GM19455 (cell line): Measurements from ENCODE around the gene C22orf39.

ENCODE experiments used
- ATAC-seq: cut with Tn5 transposase; IDR thresholded peaks from one replicate; pipeline ENCODE4 v1.9.1; 2021; ENCODE audit not compliant: unreplicated experiment

C22orf39 gene, protein sequence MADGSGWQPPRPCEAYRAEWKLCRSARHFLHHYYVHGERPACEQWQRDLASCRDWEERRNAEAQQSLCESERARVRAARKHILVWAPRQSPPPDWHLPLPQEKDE

DNA sequence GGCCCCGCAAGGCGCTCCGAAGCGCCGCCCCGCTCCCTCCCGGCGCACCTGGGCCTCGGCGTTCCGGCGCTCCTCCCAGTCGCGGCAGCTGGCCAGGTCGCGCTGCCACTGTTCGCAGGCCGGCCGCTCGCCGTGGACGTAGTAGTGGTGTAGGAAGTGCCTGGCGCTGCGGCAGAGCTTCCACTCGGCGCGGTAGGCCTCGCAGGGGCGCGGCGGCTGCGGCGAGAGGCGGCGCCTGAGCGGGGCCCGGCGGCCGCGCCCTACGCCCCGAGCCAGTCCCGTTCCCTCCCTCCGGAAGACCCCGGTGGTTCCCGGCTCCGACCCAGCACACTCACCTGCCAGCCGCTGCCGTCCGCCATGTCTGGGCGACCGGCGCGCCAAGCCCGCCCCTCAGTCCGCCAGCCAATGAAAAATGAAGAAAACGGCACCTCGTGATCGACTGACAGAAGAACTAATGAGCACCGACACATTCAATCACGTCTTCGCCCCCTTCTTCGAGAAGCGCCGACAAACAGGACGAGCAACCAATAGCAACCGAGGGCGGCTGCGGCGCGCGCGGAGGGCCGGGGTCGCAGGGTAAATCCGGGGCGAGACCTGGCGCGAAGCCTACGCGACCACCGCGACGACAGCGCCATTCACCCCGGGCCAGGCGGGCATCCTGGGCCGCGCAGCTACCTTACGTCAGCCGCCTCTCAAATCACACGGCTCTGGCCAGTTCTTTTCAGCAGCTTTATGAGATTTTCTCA, at the start of gene C22orf39:
TSS of gene C22orf39 (minus strand) at position 382 of the 746 bp plus-strand sequence. CDS start at position 359, 23 bp downstream.
- ATAC-seq, result peak; percentile 73

DNA sequence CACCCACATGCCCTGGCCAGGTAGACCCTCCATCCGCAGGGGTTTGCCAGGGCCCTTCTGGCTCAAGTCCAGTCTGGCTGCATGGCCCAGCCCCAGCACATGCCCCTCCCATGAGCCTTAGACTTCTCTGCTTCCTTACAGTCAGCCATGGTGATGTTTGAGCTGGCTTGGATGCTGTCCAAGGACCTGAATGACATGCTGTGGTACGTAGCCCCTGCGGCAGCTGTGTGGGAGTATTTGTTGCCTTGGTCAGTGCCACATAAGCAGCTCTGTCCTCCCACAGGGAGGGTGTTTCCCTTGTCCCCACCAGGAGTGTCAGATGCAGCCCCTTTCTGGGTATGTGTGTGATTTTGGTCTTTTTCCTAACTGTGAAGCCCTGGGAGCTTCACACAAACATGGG, 49.7 kb upstream of the C22orf39 start:
- ATAC-seq, result no peak

DNA sequence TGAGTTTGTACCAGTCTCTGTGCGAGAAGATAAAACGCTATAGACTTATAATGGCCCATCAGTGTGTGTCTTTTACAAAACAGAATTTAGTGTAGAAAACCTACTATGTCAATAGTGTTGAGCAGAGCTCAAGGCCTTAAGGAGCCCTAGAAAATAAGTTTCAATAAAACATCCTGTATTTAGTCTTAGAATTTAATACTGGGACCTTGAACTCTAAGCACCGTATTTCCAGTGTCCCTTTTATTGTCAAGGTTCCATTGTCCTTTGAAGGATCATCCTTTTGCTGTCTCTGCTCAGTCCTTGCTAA, 48.8 kb upstream of the C22orf39 start:
- no peak for ATAC-seq

DNA sequence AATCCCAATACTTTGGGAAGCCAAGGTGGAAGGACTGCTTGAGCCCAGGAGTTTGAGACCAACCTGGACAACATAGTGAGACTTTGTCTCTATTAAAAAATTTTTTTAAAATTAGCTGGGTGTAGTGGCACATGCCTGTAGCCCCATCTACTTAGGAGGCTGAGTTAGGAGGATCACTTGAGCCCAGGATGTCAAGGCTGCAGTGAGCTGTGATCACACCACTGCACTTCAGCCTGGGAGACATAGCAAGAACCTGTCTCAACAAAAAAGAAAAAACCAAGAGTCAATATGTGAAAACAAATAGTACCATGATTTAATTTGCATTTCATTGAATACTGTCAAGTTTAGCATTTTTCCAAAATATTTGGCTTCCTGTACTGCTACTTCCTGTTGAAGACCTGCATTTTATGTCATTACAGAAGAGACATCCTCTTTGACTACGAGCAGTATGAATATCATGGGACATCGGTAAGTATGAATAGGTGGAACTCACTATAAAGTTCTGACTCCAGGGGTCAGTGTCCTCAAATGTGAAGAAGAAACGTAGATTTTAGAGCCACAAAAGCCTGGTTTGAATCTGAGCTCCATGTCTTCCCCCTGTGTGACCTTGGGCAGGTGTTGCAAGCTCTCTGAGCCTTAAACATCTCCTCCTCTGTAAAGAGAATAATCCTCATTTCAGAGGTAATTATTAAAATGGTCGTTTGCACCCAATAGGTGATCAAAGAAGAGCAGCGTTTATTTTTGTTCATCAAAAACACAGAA, 48.2 kb upstream of the C22orf39 start:
- no peak for ATAC-seq

DNA sequence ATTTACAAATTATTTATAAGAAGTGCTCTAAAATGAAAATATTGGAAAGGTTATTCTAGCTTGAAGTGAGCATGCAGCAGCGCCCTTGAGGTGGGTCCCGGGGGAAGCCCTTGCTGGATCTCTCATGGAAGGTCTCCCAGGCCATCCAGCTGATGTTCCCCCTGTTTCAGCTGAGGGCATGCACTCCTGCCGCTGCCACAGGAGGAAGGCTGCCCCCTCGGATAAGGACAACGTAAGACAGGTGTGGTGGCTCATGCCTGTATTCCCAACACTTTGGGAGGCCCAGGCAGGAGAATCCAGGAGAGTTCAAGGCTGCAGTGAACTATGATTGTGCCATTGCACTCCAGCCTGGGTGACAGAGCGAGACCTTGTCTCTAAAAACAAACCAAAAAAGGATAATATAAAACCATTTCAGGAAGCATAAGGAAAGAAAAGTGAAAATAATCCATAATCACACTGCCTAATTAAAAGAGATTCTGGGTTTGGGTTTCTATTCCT, 47.2 kb upstream of the C22orf39 start:
- ATAC-seq, result no peak

DNA sequence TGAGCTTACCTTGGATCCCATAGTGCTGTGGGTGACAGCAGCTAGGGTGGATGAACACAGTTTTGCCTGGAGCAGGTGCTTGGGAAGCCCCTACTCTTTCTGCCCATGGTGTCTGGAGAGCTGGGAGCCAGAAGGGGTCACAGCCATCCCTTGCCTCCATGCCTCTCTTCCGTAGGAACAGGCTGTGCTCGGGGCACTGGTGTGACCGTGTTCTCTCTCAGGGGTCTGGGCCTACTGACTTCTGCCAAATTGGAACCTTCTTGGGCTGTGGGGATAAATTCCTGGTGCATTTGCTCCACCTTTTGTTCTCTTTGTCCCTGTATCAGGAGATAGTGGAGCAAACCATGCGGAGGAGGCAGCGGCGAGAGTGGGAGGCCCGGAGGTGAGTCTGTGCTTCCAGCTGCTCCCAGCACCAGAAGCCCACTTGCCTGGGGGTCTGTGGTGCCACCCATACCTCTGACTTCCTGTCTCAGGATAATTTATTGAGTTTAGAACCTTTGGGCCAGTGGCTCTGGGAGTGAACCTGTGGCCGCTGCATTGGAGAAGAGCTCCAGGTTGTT, 46.6 kb upstream of the C22orf39 start:
- ATAC-seq, result no peak

DNA sequence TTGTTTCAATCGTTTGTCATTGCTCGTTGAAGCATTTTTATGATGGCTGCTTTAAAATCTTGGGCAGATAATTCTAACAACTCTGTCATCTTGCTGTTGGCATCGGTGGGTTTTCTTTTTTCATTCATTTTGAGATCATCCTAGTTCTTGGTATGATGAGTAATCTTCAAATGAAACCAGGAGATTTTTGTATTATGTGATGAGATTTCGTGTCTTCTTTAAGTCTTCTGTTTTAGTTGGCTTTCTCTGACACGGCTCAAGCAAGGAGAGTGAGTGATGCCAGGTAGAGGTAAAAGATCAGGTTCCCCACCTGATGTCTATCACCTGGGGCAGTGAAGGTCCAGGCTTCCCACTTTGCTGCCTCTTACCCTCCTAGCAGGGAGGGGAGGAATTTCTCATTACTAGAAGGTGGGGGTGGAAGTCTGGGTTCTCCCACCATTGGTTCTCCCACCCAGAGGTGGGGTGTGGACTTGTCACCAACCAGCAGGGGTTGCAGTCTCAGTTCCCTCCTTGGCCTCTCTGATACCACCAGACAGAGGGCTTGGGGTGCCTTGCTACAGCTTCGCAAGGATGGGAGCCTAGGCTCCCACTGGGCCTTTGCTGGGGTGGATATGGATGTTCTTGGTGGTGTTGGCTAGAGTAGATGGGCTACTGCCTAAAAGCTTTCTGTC, 45.1 kb upstream of the C22orf39 start:
- no peak for ATAC-seq

DNA sequence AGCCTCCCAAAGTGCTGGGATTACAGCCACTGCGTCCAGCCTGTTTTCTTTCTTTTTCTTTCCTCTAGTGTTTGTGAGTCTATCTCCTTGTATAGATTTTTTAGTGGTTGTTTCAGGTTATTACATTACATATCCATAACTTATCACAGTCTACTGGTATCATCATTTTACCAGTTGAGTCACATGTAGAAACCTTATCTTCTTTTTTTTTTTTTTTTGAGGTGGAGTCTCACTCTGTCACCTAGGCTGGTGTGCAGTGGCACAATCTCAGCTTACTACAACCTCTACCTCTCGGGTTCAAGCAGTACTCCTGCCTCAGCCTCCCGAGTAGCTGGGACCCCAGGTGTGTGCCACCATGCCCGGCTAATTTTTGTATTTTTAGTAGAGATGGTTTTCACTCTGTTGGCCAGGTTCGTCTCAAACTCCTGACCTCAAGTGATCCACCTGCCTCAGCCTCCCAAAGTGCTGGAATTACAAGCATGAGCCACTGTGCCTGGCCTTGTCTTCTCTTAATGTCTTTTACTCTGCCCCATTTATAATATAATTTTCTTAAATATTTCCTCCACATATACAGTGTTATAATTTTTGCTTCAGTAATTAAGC, 43.2 kb upstream of the C22orf39 start:
- no peak for ATAC-seq

DNA sequence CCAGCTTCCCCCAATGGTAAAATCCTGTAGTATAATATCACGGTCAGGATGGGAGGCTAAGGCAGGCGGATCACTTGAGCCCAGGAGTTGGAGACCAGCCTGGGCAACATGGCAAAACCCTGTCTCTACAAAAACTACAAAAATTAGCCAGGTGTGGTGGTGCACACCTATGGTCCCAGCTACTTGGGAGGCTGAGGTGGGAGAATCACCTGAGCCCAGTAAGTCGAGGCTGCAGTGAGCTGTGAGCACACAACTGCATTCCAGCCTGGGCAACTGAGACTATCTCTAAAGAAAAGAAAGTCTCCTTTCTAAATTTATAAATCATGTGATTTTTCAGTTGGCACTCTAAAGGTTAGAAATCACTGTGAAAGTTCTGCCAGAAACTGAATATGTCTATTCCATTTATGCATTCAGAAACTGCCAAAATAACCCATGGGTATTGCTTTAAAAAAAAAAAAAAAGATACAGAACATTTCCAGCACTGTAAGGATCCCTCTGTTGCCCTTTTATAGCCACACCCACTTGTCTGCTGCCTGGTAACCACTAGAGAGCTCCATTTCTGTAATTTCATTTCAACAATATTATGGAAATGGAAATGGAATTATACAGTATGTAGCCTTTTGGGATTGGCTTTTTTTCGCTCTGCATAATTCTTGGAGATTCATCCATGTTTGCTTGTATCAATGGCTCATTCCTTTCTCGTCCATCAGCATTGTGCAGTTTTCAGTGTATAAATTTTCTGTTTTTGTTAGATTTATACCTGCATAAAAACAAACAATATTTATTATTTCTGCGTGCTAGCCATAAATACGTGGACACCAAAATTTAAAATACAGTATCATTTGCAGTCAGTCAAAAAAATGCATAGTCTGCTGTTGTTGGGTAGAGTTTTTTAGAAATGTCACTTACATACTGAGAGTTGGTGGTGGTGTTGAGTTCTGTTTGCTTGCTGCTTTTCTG, 41.7 kb upstream of the C22orf39 start:
- no peak for ATAC-seq

DNA sequence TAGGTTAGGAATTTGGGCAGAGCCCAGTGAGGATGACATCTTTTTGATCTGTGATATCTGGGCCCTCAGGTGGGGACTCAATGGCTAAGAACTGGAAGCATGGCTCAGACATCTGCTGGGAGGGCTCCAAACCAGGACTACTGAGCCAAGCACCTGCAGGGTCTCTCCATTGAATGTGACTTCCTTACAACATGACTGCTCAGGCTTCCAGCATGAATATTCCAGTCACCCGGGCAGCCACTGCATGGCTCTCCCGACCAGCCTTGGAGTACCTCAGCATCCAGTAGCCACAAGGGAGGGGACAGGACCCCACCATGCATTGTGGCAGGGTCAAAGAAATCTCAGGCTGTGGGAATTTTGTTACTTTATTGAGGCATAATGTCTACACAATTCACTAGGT, 40.8 kb upstream of the C22orf39 start:
- ATAC-seq, result no peak

DNA sequence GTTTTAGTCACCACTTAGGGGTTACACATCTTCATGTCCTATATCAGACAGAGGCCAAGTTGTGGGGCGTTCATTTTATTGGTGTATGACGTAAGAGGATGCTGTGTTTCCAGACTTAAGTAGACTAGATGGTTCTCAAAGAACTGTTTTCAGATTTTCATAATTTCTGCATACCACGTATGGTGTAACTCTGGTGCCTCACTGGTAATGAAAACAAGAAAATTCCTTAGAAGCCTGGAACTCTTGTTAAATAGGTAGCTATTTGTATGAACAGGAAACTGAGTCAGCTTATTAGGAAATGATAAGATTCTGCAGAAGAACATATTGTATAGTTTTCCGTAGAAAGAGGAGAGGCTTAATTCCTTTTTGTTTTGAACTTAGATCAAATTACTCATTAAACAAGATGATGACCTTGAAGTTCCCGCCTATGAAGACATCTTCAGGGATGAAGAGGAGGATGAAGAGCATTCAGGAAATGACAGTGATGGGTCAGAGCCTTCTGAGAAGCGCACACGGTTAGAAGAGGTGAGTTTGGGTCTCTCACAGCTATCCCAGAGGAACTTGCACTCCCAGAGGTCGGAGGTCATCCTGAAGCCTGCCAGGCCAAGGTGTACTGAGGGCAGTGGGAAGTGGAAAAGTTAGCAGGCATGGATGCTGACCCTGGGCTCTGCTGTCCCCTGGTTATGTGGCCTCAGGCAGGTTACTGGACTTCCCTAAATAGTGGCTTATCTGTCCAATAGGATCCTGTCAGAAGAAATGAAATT, 36.2 kb upstream of the C22orf39 start:
- ATAC-seq, result no peak

DNA sequence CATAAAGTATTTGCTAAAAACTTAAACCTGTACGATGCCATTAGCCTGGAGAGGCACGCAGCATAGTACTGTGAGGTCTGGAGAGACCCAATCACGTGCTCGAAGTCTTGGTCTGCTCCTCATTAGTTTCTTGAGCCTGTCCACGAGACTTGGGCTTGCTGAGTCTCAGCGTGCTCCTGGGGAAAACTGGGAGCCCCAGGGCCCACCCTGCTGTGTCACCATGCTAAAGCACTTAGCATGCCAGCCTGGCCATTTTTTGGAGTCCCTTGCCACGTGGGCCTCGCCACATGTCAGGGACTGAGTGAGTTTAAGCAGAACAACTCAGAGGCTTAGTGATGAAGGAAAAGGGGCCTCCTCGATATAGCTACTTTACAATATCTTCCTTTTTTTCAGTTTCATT, 34.8 kb upstream of the C22orf39 start:
- no peak for ATAC-seq

DNA sequence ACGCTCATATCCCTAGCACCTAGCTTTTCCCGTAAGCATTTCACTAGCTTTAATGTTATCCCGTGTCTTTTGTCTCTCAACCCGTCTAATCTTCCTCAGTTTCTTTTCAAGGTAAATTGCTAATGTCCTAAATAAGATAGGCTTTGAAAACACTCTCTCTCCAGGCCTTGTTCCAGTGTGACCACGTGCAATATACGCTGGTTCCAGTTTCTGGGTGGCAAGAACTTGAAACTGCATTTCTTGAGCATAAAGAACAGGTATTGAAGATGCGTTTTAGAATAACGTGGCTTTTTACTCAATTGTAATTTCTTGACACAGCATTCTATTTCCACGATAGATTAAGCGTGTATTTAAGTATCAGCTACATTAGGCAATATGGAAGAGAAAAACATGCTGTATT, 33.3 kb upstream of the C22orf39 start:
- no peak for ATAC-seq

DNA sequence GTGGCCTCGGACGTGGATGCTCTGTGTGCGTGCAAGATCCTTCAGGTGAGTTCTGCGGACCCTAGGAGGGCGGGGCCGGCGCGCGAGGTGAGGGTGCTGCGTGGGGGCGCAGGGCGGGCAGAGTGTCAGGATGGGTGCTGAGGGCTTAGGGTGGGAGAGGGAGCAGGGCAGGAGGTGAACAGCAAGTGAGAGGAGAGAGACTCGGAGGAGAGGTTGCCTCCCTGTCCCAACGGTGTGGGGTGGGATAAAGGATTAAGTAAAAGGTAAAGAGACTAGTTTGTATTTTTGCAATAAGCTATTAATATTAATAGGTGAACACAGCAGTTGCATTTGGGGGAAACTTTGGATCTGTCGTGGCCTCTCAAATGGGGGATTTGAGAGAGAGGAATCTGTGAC, 32.7 kb upstream of the C22orf39 start:
- ATAC-seq, result no peak

DNA sequence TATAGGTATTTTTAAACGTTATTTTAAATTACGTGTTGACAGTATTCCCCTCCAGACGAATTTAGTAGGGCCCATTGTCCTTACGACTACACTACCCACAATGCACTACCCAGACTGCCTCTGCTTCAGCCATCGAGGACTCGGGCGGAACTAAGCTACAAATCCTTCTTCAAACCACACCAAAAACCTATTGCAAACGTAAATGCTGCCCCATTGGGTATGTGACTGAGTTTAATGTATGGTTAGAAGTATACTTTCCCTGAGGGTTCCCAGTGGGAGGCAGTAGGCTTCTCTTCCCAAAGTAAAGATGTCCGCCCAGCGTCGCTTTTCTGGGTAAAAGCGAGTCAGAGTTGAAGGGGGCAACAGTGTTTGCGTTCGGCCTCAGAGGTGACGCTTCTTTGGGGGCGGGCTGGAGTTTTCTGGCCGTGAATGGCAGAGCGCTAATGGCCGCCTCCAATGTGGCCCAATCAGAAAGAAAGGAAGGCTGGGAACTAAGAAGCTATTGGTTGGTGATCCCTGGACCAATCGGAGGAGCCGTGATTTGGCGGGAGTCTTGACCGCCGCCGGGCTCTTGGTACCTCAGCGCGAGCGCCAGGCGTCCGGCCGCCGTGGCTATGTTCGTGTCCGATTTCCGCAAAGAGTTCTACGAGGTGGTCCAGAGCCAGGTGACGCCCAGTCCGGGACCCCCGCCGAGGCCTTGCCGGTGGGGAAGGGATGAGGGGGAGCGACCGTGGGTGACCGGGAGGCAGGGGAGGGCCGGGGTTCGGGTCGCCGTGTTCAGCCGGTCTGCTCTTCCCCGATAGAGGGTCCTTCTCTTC, 32.1 kb upstream of the C22orf39 start, which contains the start of gene CDC45:
TSS of gene CDC45 (plus strand) at position 566 of the 818 bp plus-strand sequence. CDS start at position 615, 49 bp downstream.
- peak; percentile 86 for ATAC-seq

DNA sequence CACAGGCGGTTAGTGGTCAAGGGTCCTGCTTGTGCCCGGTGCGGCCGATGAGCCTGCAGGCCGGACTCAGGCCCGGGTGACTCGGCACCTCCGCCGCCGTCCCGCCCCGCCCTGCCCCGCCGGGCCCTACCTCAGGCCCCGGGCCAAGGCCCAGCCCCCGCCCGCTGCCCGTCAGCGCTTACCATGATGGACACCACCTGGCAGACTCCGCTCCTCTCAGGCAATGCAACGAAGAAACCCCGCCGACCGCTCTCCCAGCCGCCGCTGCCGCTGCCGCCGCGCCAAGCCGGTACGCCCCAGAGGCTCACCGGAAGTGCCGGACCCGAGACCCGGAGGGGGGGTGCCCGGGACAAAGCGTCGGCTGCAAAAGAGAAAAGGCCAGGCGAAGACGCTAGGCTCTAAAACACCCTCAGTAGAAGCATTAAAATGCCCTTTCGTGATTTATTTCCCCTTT, 31.4 kb upstream of the C22orf39 start, which contains the start of gene UFD1:
TSS of gene UFD1 (minus strand) at position 293 of the 454 bp plus-strand sequence. CDS start at position 185, 108 bp downstream.
- peak; percentile 52 for ATAC-seq

DNA sequence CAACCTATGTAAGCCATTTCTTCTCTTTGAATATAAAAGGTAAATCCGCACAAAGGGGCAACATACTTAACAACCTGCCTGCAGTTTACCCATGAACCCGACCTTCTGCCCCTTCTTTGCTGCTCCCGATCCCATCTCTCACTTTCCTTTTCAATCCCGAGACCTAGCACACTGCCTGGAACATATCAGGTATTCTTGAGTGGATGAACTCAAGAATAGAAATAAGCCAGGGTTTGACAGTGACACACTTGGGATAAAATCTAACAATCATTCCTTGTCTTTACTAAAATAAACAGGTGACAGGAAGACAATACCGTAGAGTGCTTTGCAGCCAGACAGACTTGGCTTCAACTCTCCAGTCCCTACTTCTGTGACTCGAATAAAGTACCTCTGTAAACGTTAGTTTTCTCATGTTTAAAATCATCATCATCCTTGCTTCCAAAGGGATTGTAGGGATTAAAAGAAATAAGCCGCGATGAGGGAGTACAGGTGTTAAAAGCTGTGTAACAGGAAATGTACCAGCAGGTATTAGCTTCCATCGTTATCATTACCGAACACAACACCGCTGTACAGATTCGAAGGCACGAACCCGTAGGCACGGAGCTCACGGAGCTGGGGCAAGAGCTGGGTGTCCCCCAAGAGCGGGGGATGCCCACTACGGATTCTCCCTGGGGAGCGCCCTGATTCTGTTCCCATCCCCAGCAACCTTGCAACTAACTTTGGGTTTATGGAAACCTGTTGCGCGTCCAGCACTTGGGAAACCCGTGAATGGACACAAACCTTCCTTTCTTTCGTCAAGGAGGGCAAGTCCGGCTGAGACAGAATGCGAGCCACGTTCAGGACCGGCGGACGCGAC, 30.8 kb upstream of the C22orf39 start:
- no peak for ATAC-seq
